GM23248 (cell line): ENCODE measurements around the gene PRCP.

Experiments used
- EZH2 ChIP-seq: fragments of 200-600 bp; sonication (generic); IDR thresholded peaks from 2 replicates; pipeline ENCODE4 v1.6.1; 2018; ENCODE audit warnings: antibody characterized with exemption, mild to moderate bottlenecking; ENCODE audit not compliant: insufficient read depth, poor library complexity, severe bottlenecking
- EZH2phosphoT487 ChIP-seq: fragments of 200-600 bp; sonication (generic); IDR thresholded peaks from 2 replicates; pipeline ENCODE4 v1.6.1; 2018; ENCODE audit warnings: antibody characterized with exemption, moderate library complexity, mild to moderate bottlenecking, low read depth; ENCODE audit not compliant: insufficient read depth

DNA sequence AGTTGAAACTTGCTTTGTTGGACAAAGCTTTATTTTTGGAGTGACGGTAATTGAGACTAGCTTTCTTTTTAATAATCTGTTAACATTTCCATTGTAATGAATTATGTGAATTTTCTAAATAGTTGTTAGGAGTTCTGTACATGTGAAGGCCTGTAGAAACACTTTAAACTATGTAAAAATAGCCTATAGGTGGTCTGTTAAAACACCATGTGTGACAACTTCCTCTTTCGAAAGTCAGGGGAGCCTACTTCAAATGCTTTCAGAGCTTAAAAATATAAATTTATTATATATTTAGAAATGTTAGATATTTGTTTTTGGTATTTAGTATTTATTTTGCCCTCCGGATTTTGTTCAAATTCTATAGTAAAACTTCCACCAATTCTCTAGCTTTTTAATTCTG, 30.0 kb upstream of the PRCP start:
- TF ChIP-seq EZH2 = no peak
- no peak for TF ChIP-seq EZH2phosphoT487
